Vagina (tissue), 2 donors: ENCODE measurements around the gene SLC38A5.

Experiments used
- CTCF ChIP-seq, 3 experiments: fragments of 450-650 bp in 2 of 3; fragments of 200-600 bp in 1 of 3; sonication (generic) in 1 of 3; IDR thresholded peaks; one replicate each; pipeline ENCODE4 v1.5.1; 2017 to 2019; ENCODE audit warnings: antibody characterized with exemption in 3 of 3, mild to moderate bottlenecking in 2 of 3, moderate library complexity in 2 of 3
- POLR2A ChIP-seq, 2 donors: fragments of 450-650 bp; IDR thresholded peaks; one replicate each; pipeline ENCODE4 v1.6.1; 2017; ENCODE audit warnings: antibody characterized with exemption in 2 of 2, mild to moderate bottlenecking in 2 of 2, moderate library complexity in 2 of 2
- POLR2AphosphoS5 ChIP-seq, 2 donors: sonication (generic); formaldehyde crosslinking; IDR thresholded peaks; one replicate each; pipeline ENCODE4 v1.9.0; 2017; ENCODE audit warnings: antibody characterized with exemption in 2 of 2, mild to moderate bottlenecking in 2 of 2, low read depth in 1 of 2; ENCODE audit not compliant: insufficient read depth in 1 of 2

GRCh38 chrX:48459483-48459882 lies 10.6 kb downstream of the SLC38A5 start:
- TF ChIP-seq POLR2A (IDR thresholded peaks at IDR 0.05) (no peak), CTCF (IDR thresholded peaks at IDR 0.05) (no peak), POLR2AphosphoS5 (IDR thresholded peaks at IDR 0.05; ENCODE audit: insufficient read depth in 1 of 2, low read depth in 1 of 2) (no peak)
